UCSD-AML1 (cell line): ENCODE data around the gene FGD5.

Source experiments
- DNase-seq: peaks from one replicate; lab custom pipeline; 2025; ENCODE audit not compliant: unreplicated experiment; lab: John Stamatoyannopoulos, UW

Gene FGD5

DNA sequence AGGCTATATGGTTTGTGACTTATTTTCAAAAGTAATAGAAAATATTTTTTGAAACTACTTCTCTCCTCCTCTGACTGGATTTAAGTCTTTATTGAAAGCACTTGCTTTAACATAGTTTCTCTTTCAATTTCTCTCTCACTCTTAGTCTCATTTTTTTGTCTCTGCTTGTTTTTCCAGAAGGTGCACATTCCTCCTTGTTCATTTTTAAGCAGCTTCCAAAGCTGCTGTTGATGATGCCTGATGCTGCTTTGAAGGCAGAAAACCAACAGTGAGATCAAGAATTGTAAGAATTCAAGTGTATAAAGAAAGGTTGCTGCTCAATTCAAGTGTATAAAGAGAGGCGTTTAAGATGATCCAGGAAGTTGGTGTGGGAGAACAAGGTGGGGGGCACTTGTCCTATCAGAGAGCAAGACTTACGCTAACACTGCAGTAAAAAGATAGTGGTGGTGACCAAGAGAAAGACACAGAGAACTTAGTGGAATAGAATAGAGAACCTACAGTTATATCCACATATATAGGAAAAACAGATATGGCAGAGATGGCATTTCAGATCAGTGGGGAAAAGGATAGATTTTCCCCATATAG is 140.7 kb downstream of the FGD5 start:
- DNase-seq = no peak

DNA sequence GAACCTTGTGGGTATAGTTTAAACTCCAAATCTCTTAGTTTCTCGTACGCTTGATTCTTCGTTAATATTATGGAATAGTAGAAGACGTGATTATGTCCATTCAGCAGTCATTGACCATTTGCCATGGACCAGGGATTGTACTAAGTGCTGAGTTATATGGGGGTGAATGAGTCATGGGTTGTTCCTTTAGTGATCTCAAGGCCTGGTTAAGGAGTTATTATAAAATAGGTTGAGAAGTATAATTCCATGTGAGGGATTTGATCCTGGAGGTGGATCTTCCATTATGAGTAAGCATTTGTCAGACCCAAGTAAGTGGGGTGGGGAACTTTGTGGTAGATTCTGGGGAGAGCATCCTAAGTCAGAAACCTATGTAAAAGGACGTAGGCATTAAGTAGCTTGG is 144.0 kb downstream of the FGD5 start:
- no peak for DNase-seq

DNA sequence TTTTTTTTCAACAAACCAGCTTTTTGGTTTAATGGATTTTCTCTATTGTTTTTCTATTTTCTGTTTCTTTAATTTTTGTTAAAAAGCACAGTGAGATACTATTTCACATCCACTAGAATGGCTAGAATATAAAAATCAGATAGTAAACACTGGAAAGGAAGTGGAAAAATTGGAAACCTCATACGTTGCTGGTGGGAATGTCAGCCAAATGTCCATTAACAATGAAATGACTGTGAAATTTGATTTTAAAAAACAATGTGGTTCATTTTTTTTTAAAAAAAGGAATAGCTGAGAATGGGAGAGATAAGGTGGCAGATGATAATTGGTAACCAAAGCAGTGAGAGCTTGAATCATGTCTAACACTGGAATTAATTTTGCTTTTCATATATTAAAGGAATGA is 148.5 kb downstream of the FGD5 start:
- no peak for DNase-seq

GRCh38 chr3:14969671-14970070 is 150.9 kb downstream of the FGD5 start:
- no peak for DNase-seq

DNA sequence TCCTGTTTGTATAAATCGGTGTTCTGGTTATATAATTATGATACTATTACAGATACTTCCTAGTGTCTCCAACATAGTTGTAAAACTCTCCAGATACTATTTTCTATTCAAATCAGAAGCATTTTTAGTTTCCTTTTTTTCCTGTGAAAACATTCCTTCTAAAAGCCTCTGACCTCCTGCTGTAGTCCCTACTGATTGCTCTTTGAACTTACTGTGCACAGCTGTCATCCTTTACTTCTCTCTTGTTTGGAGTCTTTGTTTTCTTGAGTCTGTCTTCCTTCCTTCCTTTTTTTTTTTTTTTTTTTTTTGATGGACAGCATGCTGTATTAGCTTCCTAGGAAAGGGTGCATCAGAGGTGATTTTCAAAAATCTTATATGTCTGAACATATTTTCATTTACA is 157.6 kb downstream of the FGD5 start:
- DNase-seq = no peak

- DNase-seq = no peak
Measured at GRCh38 chr3:14980689-14981088, 161.9 kb downstream of the FGD5 start.
